ENCODE measurements around the gene DAD1. TPM values are rescaled to one million over a fixed set of nuclear protein-coding genes. Genes with fewer than 3 reads are reported as not detected.

Gene DAD1
- total and polyA plus RNA-seq, 7 donors: 115 to 274 (median 160) TPM

GRCh38 chr14:22614240-22614799 lies 25.3 kb upstream of the DAD1 start:
- no peak for DNase-seq
- 32 to 34% methylated on average over 6 of the region's 6 CpGs for WGBS, 2 donors

GRCh38 chr14:22613736-22614239 lies 24.8 kb upstream of the DAD1 start:
- no peak for DNase-seq
- TF ChIP-seq CTCF (IDR thresholded peaks at IDR 0.05) (no peak), POLR2AphosphoS5 (IDR thresholded peaks at IDR 0.05) (no peak), EP300 (IDR thresholded peaks at IDR 0.05) (no peak), POLR2A (IDR thresholded peaks at IDR 0.05) (no peak)
- peaks cover 11 to 37% (median 26%) of the 10 kb centered on the region in 4 donors for H3K36me3 ChIP-seq
- H3K4me3 ChIP-seq: no peak overlapping the region
- H3K4me1 ChIP-seq: peaks cover 0 to 17% (median 15%) of the 10 kb centered on the region in 4 donors
- no peaks in the 10 kb centered on the region for H3K27me3 ChIP-seq
- H3K9me3 ChIP-seq: no peaks in the 10 kb centered on the region
- 69 to 72% methylated on average over 3 of the region's 3 CpGs for WGBS, 2 donors
- H3K27ac ChIP-seq: peak overlapping the region; percentile 18 to 74 (median 53)
- intact Hi-C loops (cut with DNase I): no loop called here

More at GRCh38 chr14:22614240-22614799, 25.3 kb upstream of the DAD1 start:
- Histone ChIP-seq H3K36me3 (peaks cover 11 to 32% (median 23%) of the 10 kb centered on the region in 4 donors), H3K27ac (peak overlapping the region; percentile 18 to 74 (median 53)), H3K27me3 (no peaks in the 10 kb centered on the region), H3K9me3 (no peaks in the 10 kb centered on the region), H3K4me1 (peaks cover 0 to 17% (median 15%) of the 10 kb centered on the region in 4 donors), H3K4me3 (no peak overlapping the region)
- TF ChIP-seq POLR2AphosphoS5 (IDR thresholded peaks at IDR 0.05) (peak in 1 of 4 donors; percentile 7), EP300 (IDR thresholded peaks at IDR 0.05) (no peak), POLR2A (IDR thresholded peaks at IDR 0.05) (no peak), CTCF (IDR thresholded peaks at IDR 0.05) (no peak)
- intact Hi-C loops (cut with DNase I): no loop called here

GRCh38 chr14:22613106-22613695 lies 24.2 kb upstream of the DAD1 start:
- TF ChIP-seq EP300 (IDR thresholded peaks at IDR 0.05) (no peak), CTCF (IDR thresholded peaks at IDR 0.05) (no peak), POLR2A (IDR thresholded peaks at IDR 0.05) (no peak), POLR2AphosphoS5 (IDR thresholded peaks at IDR 0.05) (no peak)
- DNase-seq: no peak
- H3K9me3 ChIP-seq: no peaks in the 10 kb centered on the region
- peaks cover 13 to 43% (median 30%) of the 10 kb centered on the region in 4 donors for H3K36me3 ChIP-seq
- peak overlapping the region in 3 of 4 donors; percentile 18 to 74 (median 68) for H3K27ac ChIP-seq
- H3K4me3 ChIP-seq: no peak overlapping the region
- peaks cover 0 to 17% (median 15%) of the 10 kb centered on the region in 4 donors for H3K4me1 ChIP-seq
- WGBS, 2 donors: 61 to 78% methylated on average over 2 of the region's 2 CpGs
- intact Hi-C loops (cut with DNase I): no loop called here
- no peaks in the 10 kb centered on the region for H3K27me3 ChIP-seq

- Histone ChIP-seq H3K4me1 (peaks cover 0 to 17% (median 15%) of the 10 kb centered on the region in 4 donors), H3K9me3 (no peaks in the 10 kb centered on the region), H3K27me3 (no peaks in the 10 kb centered on the region), H3K4me3 (no peak overlapping the region), H3K36me3 (peaks cover 34 to 66% (median 51%) of the 10 kb centered on the region in 4 donors), H3K27ac (no peak overlapping the region)
- intact Hi-C loops (cut with DNase I): no loop called here
- WGBS, 2 donors: 94 to 95% methylated on average over 2 of the region's 2 CpGs
- TF ChIP-seq POLR2A (IDR thresholded peaks at IDR 0.05) (no peak), EP300 (IDR thresholded peaks at IDR 0.05) (no peak), POLR2AphosphoS5 (IDR thresholded peaks at IDR 0.05) (no peak), CTCF (IDR thresholded peaks at IDR 0.05) (no peak)
- DNase-seq: no peak
Observed at GRCh38 chr14:22610931-22611330, 21.9 kb upstream of the DAD1 start.

Measured in sigmoid colon (tissue), 7 donors.